HUES48 (cell line): Measurements from ENCODE around the gene SLC25A52.
"Not testable (repeated sequence)": the region's sequence is repeated elsewhere in the genome, so short reads cannot be mapped to it uniquely, and the experiment has no call there.

ENCODE experiments used
- H3K27ac ChIP-seq: one replicate; pipeline ENCODE4 v1.7.0; 2013; ENCODE audit warnings: low read depth, low read length, inconsistent platforms
- H3K27me3 ChIP-seq: 2 replicates; pipeline ENCODE4 v1.6.1; 2013; ENCODE audit warnings: mild to moderate bottlenecking, low read length; ENCODE audit not compliant: control insufficient read depth, insufficient read depth
- H3K36me3 ChIP-seq: 2 replicates; pipeline ENCODE4 v1.6.1; 2013; ENCODE audit warnings: low read length; ENCODE audit not compliant: control insufficient read depth, insufficient read depth
- H3K4me1 ChIP-seq: 2 replicates; pipeline ENCODE4 v1.6.1; 2013; ENCODE audit warnings: mild to moderate bottlenecking, low read length; ENCODE audit not compliant: control insufficient read depth, insufficient read depth
- H3K4me3 ChIP-seq: 2 replicates; pipeline ENCODE4 v1.5.1; 2013; ENCODE audit warnings: mild to moderate bottlenecking, low read depth, low read length
- H3K9ac ChIP-seq: 2 replicates; pipeline ENCODE4 v1.6.1; 2013; ENCODE audit warnings: mild to moderate bottlenecking, low read depth, low read length, moderate library complexity
- H3K9me3 ChIP-seq: 2 replicates; pipeline ENCODE4 v1.6.1; 2013; ENCODE audit warnings: low read length; ENCODE audit not compliant: control insufficient read depth, insufficient read depth

Gene SLC25A52

DNA sequence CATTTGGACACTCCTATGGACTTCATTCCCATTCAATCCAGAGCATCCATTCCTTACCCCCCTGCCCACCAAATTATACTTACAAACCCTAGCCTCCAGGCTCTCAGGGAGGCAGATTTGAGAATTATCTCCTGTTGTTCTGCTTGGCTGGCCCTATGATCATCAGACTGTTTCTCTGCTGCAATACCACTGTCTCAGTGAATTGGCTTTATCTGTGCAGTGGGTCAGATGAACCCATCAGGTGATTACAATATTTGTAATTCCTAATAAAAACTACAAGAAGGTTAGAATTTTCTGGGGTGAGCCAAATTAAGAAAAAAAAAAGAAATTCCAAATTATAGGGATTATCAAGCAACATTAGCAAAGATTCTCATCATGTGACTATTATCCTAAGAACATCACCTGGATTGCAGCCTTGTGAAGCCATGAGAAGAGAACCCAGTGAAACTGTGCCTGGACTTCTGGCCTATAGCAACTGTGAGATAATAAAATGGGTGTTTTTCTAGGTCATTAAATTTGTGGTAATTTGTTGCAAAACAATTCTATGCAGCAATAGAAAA is 17.8 kb upstream of the SLC25A52 start:
- Histone ChIP-seq H3K36me3 (no peaks in the 10 kb centered on the region), H3K4me3 (no peak overlapping the region), H3K9me3 (peaks cover 7% of the 10 kb centered on the region; the same call in 1 of the 2 replicates), H3K9ac (no peak overlapping the region), H3K27me3 (no peaks in the 10 kb centered on the region), H3K27ac (no peak overlapping the region), H3K4me1 (no peaks in the 10 kb centered on the region)

DNA sequence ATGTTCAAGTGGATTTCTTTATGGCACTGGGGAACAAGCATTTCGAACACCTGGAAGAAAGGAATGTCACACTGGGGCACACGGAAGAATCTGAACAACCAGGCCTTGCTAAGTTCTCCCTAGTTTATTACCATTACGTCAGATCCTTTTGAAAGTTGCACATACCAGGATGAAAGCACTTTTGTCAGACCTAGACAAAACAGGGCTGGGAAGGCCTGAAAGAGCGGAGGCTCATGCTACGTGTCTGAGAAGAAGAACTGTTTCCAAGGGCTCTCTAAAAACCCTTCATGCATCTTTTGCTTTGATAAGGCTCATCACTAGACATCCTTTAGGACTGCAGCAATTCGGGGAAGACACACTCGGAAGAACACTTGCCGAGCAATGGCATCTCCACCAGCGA is 15.4 kb upstream of the SLC25A52 start:
- peaks cover 7% of the 10 kb centered on the region; the same call in 1 of the 2 replicates for H3K9me3 ChIP-seq
- no peaks in the 10 kb centered on the region for H3K27me3 ChIP-seq
- H3K9ac ChIP-seq: no peak overlapping the region
- H3K36me3 ChIP-seq: no peaks in the 10 kb centered on the region
- H3K4me3 ChIP-seq: no peak overlapping the region
- no peaks in the 10 kb centered on the region for H3K4me1 ChIP-seq
- no peak overlapping the region for H3K27ac ChIP-seq

DNA sequence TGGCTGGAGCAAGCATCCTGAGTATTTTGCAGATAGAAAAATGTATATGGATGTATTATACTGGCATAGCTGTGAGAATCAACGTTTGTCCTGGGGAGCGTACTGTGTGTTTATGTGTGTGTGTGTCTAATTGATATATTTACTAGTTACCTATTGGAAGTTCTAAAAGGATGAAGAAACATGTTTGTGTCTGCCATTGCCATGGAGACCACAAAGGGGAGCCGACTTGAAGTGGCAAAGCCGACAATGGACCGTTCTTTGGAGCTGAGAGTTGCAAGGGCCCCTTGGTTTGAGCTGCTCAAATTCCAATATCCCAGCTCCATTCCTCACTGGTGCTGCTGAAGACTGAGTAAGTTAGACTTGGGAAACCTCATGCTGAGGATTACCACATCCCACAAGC is 14.3 kb upstream of the SLC25A52 start:
- H3K27ac ChIP-seq: no peak overlapping the region
- peaks cover 7% of the 10 kb centered on the region; the same call in 1 of the 2 replicates for H3K9me3 ChIP-seq
- no peaks in the 10 kb centered on the region for H3K4me1 ChIP-seq
- H3K4me3 ChIP-seq: no peak overlapping the region
- no peaks in the 10 kb centered on the region for H3K36me3 ChIP-seq
- H3K9ac ChIP-seq: no peak overlapping the region
- no peaks in the 10 kb centered on the region for H3K27me3 ChIP-seq

DNA sequence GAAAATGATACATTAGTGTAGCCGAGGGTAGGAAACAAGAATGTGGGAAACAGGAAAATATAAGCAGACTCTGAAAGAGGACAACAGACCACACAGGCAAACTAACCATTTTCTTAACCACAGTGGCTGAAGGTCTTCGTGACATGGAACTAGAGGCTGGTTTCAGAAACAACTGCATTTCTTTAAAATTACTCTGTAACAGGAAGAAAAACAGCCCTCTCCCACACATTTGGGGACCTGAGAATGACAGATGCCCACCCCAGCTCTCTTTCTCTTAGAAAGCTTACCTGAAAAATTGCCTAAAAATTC is 13.8 kb upstream of the SLC25A52 start:
- no peaks in the 10 kb centered on the region for H3K4me1 ChIP-seq
- H3K27ac ChIP-seq: no peak overlapping the region
- no peaks in the 10 kb centered on the region for H3K27me3 ChIP-seq
- no peak overlapping the region for H3K4me3 ChIP-seq
- no peaks in the 10 kb centered on the region for H3K36me3 ChIP-seq
- H3K9ac ChIP-seq: no peak overlapping the region
- peaks cover 7% of the 10 kb centered on the region; the same call in 1 of the 2 replicates for H3K9me3 ChIP-seq

DNA sequence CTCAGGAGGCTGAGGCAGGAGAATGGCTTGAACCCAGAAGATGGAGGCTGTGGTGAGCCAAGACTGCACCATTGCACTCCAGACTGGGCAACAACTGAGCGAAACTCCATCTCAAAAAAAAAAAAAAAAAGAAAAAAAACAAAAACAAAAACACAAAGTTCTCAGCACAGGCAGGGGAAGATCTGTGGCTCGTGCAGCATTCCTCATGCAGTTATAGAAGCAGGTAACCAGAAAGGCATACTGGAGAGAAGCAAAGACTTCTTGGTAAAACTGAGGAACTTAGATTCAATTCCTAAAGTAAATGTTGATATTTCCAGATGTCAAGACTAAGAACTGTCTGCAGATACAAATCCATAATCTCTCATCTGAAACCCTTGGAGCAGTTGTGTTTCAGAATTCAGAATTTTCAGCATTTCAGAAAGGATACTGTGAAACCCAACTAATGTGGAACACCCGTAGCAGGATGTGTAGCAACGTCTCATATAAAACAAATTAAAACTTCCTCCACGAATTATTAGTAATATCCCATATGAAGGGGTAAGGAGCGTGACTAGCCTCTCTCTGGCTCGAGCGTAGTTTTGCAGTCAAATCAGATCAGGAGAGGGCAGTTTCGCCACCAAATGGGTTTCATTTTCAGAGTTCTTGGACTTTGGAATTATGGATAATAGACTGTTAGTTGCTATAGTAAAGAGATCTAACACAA is 13.2 kb upstream of the SLC25A52 start:
- Histone ChIP-seq H3K9me3 (peaks cover 7% of the 10 kb centered on the region; the same call in 1 of the 2 replicates), H3K4me1 (no peaks in the 10 kb centered on the region), H3K27ac (no peak overlapping the region), H3K9ac (no peak overlapping the region), H3K36me3 (no peaks in the 10 kb centered on the region), H3K4me3 (no peak overlapping the region), H3K27me3 (no peaks in the 10 kb centered on the region)

DNA sequence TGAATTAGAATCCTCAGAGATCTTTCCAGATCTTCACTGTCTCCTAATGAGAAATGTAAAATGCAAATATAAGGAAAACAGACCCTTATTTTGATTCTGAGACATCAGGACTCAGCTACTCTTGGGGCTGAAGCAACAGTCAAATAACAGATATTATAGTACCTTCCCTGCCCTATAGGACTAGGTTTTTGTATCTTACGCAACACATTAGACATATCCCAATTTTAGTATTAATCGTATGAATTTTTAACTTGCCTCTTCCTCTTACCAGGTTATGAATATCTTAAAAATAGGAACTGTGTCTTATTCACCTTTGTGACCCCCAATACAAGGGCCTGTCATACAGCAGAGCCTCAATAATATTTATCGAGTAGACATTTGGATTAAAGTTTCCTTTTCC is 12.0 kb upstream of the SLC25A52 start:
- H3K4me1 ChIP-seq: no peaks in the 10 kb centered on the region
- no peak overlapping the region for H3K27ac ChIP-seq
- no peak overlapping the region for H3K4me3 ChIP-seq
- no peaks in the 10 kb centered on the region for H3K9me3 ChIP-seq
- H3K36me3 ChIP-seq: no peaks in the 10 kb centered on the region
- H3K27me3 ChIP-seq: no peaks in the 10 kb centered on the region
- no peak overlapping the region for H3K9ac ChIP-seq

DNA sequence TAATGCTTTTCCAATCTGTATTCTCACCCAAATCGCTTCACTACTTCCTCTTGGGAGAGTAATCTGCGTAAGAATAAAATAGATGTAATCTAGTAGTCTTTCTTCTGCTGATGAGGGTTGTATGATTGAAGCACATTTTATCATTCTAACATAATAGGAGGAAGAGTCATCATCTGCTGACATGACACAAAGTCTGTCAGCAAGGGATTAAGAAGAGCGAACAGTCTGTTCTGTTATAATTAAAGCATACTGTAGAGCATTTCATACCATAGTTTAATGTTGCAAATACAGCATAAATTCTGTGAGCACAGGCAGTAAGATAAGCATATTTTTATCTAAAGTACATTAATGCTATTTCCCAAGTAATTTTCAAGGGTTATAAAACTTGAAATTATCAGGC is 10.4 kb downstream of the SLC25A52 start:
- Histone ChIP-seq H3K9me3 (no peaks in the 10 kb centered on the region), H3K4me3 (no peak overlapping the region), H3K27ac (no peak overlapping the region), H3K36me3 (no peaks in the 10 kb centered on the region), H3K9ac (no peak overlapping the region), H3K27me3 (no peaks in the 10 kb centered on the region), H3K4me1 (0 out of 2 replicates have a peak, but pooled peaks cover 1% of the 10 kb centered on the region)

DNA sequence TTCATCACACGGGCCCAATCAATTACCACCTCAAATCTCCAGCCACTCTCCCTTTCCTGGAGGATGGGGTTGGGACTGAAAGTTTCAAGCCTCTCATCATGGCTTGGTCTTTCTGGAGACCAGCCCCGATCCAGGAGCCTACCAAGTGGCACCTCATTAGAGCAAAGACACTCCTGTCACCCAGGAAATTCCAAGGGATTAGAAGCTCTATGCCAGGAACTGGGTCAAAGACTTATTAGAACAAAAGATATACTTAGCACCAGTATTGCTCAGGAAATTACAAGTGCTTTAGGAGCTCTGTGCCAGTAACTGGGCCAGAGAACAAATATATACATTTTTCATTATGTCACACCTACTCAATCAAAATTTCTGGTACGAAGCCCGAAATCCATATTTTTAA is 14.3 kb downstream of the SLC25A52 start:
- no peak overlapping the region for H3K4me3 ChIP-seq
- H3K27ac ChIP-seq: no peak overlapping the region
- no peaks in the 10 kb centered on the region for H3K36me3 ChIP-seq
- peaks cover 5% of the 10 kb centered on the region; the same call in 1 of the 2 replicates for H3K9me3 ChIP-seq
- no peak overlapping the region for H3K9ac ChIP-seq
- H3K4me1 ChIP-seq: peaks cover 13% of the 10 kb centered on the region; the same call in 1 of the 2 replicates
- H3K27me3 ChIP-seq: no peaks in the 10 kb centered on the region

DNA sequence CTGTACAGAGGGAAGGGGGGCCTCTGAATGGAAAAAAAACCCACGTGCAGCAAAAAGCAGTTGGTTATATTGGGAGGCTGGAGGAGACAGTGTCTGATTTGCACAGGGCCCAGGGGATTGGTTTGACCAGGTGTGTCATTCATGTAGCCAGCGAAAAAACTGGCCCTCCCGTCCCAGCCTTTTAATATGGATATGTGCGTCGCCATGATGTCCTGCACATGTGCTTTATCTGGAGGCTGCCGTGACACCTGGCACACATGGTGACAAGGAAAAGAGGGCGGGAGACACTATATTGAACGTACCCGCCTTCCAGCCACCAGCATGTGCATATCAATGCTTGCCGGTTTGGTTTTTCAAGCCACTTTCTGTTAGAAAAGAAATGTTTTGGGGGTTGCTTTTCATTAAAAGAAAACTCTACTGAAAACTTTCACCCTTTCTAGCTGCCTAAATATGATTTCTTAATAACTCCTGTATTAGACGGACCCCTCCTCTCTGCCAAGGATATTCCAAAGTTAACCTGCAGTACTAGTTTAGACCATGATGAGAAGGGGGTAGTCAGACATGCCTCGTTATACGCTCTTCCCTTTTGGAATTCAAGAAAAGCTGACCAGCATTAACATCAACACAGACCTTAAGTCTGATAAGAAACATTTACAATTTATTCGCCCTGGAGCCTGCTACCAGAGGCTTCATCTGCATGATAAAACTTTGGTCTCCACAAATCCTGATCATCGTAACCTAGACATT is 16.2 kb downstream of the SLC25A52 start:
- H3K36me3 ChIP-seq: no peaks in the 10 kb centered on the region

DNA sequence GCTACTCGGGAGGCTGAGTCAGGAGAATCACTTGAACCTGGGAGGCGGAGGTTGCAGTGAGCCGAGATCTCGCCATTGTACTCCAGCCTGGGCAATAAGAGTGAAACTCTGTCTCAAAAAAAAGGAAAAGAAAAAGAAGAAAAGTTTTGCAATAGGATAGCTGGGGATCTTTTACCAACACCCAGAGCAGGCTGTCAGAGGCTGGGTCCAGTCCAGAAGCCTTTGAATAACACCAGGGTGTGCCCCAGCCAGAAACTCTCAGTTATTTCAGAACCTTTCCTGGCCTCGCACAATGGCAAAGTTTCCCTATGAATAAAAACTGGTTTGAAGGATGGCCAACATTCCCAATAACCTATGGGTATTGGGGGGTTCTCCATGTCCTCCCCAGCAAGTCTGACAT is 17.1 kb downstream of the SLC25A52 start:
- Histone ChIP-seq H3K9me3 (peaks cover 10% of the 10 kb centered on the region; the same call in 1 of the 2 replicates), H3K4me1 (peaks cover 13% of the 10 kb centered on the region; the same call in 1 of the 2 replicates)
- not testable (repeated sequence) for H3K27me3 ChIP-seq, H3K9ac ChIP-seq, H3K4me3 ChIP-seq, H3K27ac ChIP-seq, H3K36me3 ChIP-seq

More for the DNA sequence above, 16.2 kb downstream of the SLC25A52 start:
- H3K27ac ChIP-seq: no peak overlapping the region
- H3K4me3 ChIP-seq: no peak overlapping the region
- no peaks in the 10 kb centered on the region for H3K27me3 ChIP-seq
- H3K9me3 ChIP-seq: peaks cover 8% of the 10 kb centered on the region; the same call in 1 of the 2 replicates
- no peak overlapping the region for H3K9ac ChIP-seq
- H3K4me1 ChIP-seq: peaks cover 13% of the 10 kb centered on the region; the same call in 1 of the 2 replicates
